BJ (cell line): ENCODE results near the gene BHLHA15. TPM values are rescaled to one million over a fixed set of nuclear protein-coding genes. Genes with fewer than 3 reads are reported as not detected.

Experiments used
- CTCF ChIA-PET: fragments of 350-600 bp; formaldehyde crosslinking; extraction: SDS; loops from one replicate; lab custom pipeline; 2021; ENCODE audit warnings: antibody characterized with exemption, inconsistent platforms; lab: Yijun Ruan, JAX
- POLR2A ChIA-PET: fragments of 300-600 bp; sonication (Branson Sonifier 250); formaldehyde crosslinking; extraction: SDS; loops from one replicate; lab custom pipeline; 2021; ENCODE audit warnings: antibody characterized with exemption; lab: Charles Lee
- DNase-seq: peaks from one replicate; pipeline ENCODE4 v3.0.0-alpha.2; 2011; ENCODE audit warnings: low read depth
- H3K27me3 ChIP-seq: 2 replicates; pipeline ENCODE4 v1.6.0; 2011; ENCODE audit warnings: low read length; ENCODE audit not compliant: control insufficient read depth, insufficient read depth
- H3K36me3 ChIP-seq: 2 replicates; pipeline ENCODE4 v1.5.1; 2011; ENCODE audit warnings: low read length; ENCODE audit not compliant: control insufficient read depth, insufficient read depth
- H3K4me3 ChIP-seq: 2 replicates; pipeline ENCODE4 v1.5.1; 2011; ENCODE audit warnings: low read depth, mild to moderate bottlenecking, control low read depth, low read length
- CTCF ChIP-seq: IDR thresholded peaks from 2 replicates; pipeline ENCODE4 v1.5.1; 2011; ENCODE audit warnings: low read depth, mild to moderate bottlenecking, control low read depth, inconsistent platforms, low read length, moderate library complexity; ENCODE audit not compliant: insufficient read depth
- polyA plus RNA-seq: library from polyadenylated mRNA; depleted of rRNA; stranded (reverse); fragments of >200 nt; gene quantifications from 2 replicates; pipeline ENCODE4 v1.2.3, GENCODE V29; 2011; rRNA removed

The BHLHA15 gene
- polyA plus RNA-seq, 1 experiment: not detected

DNA sequence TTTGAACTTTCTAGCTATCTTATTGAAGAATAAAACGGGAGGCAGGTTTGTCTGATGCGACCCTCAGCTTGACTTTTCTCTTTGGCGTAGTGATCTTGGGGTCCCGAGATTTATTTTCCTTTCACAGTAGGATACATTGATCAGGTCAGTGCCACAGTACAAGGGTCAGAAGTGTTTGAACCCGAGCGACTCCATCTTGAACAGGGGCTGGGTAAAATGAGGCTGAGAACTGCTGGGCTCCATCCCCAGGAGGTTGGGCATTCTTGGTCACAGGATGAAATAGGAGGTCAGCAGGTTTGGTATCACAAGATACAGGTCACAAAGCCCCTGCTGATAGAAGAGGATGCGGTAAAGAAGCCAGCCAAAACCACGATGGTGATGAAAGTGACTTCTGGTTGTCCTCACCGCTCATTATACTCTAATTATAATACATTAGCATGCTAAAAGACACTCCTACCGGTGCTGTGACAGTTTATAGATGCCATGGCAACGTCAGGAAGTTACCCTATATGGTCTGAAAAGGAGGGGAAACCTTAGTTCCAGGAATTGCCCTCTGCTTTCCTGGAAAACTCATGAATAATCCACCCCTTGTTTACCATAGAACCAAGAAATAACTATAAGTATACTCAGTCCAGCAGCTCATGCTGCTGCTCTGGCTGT is 43.8 kb downstream of the BHLHA15 start:
- CTCF ChIA-PET: interaction anchor here (0.6 kb wide), 1 partner anchor 11 kb away, joined by 3 read pairs; no protein-coding TSS in a partner anchor
- TF ChIP-seq CTCF: no peak
- H3K36me3 ChIP-seq: peaks cover 5% of the 10 kb centered on the region
- H3K27me3 ChIP-seq: no peaks in the 10 kb centered on the region
- no peak for DNase-seq
- POLR2A ChIA-PET: no interaction called here
- no peak overlapping the region for H3K4me3 ChIP-seq

DNA sequence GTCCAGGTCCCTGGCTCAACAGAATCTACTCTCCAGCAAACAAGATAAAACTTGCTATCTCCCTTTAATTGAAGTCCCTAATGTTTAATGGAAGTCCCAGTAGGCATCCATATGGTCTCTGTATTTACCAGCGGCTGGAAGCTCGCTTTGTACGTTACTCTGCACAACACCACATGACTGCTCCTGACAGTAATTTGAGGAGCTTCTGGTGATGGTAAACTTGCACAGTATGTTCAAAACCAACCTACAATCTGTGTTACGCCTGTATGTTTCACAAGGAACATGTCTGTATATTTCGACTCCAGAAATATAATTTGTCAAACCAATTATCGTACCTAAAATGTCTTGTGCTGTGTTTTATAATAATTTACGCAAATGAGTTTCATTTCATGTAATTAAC is 45.2 kb downstream of the BHLHA15 start:
- no peak for TF ChIP-seq CTCF
- Histone ChIP-seq H3K27me3 (no peaks in the 10 kb centered on the region), H3K36me3 (peaks cover 5% of the 10 kb centered on the region), H3K4me3 (no peak overlapping the region)
- POLR2A ChIA-PET: no interaction called here
- CTCF ChIA-PET: interaction anchor here (1.1 kb wide), 1 partner anchor 10 kb away, joined by 3 read pairs; no protein-coding TSS in a partner anchor
- DNase-seq: no peak

DNA sequence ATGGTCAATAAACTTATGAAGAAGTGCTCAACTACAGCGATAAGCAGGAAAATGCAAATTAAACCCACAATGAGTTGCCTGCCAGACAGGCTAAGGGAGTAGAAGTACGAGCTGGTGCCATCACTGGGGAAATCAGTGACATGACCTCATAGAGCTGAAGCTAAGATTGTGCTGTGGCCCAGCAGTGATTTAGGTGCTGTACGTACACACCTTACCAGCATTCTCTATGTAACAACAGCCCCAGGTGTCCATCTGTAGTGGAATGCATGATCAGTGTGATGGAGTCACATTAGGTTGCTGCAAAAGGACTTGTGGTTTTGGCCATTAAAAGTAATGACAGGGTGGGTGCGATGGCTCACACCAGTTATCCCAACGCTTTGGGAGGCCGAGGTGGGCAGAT is 46.5 kb downstream of the BHLHA15 start:
- no peak for TF ChIP-seq CTCF
- Histone ChIP-seq H3K36me3 (peaks cover 5% of the 10 kb centered on the region), H3K27me3 (no peaks in the 10 kb centered on the region), H3K4me3 (no peak overlapping the region)
- CTCF ChIA-PET: interaction anchor here (1.4 kb wide), 1 partner anchor 9 kb away, joined by 3 read pairs; no protein-coding TSS in a partner anchor
- DNase-seq: no peak
- POLR2A ChIA-PET: no interaction called here

Other genes starting within 250 kb of the BHLHA15 start
- not detected in 2 replicates for gene OCM2, start 221.2 kb upstream of the BHLHA15 start, polyA plus RNA-seq
- gene LMTK2, start 104.6 kb upstream of the BHLHA15 start, polyA plus RNA-seq: 3.0 and 3.8 TPM in 2 replicates
- 2.7 and 2.8 TPM in 2 replicates for gene TECPR1, start 40.8 kb downstream of the BHLHA15 start, polyA plus RNA-seq
- 150 and 163 TPM in 2 replicates for gene BRI3, start 70.2 kb downstream of the BHLHA15 start, polyA plus RNA-seq
- gene BAIAP2L1, start 189.7 kb downstream of the BHLHA15 start, polyA plus RNA-seq: 8.8 and 11.4 TPM in 2 replicates